HG02759 (cell line): ENCODE results near the gene UCP2.
A peak's percentile ranks its signal among the peaks of the same experiment; 100 is the strongest.
"Not testable (repeated sequence)": the region's sequence is repeated elsewhere in the genome, so short reads cannot be mapped to it uniquely, and the experiment has no call there.

Experiments used
- ATAC-seq: cut with Tn5 transposase; IDR thresholded peaks from one replicate; pipeline ENCODE4 v1.9.1; 2021; ENCODE audit warnings: mild to moderate bottlenecking, moderate library complexity; ENCODE audit not compliant: unreplicated experiment

The UCP2 gene

DNA sequence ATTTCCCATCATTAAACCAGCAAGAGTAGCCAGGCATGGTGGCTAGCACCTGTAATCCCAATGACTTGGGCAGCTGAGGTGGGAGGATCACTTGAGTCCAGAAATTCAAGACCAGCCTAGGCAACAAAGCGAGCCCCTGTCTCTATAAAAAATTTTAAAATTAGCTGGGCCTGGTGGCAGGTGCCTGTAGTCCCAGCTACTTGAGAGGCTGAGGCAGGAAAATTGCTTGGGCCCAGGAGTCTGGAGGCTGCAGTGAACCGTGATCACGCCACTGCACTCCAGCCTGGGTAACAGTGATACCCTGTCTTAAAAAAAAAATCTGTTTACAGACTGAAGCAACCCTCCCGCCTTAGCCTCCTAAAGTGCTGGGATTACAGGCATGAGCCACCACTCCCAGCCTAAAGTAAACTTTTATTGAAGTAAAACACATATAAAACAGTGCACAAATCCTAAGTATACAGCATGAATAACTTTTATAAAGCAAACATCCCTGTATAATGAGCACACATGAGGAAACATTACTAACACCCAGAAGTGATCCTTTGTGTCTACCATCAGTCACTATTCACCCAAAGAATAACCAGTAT lies 13.6 kb upstream of the UCP2 start:
- ATAC-seq = no peak

DNA sequence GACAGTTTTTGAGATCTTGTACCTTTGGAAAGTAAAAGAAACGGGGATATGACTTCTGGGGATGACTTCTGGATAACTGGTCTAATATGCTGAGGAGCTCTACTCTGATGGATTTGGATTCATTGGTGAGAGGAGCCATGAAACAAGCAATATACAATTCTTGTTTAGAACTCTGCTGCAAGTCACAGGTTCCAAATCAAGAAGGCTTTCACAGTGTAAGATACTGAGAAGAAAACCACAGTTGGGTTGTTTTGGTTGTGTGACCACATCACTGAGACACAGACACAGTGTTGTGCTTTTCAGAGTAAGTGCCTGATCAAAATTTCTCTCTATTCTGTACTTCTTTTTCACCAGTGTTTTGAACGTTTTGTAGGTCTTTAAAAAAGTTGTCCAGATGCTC lies 13.1 kb upstream of the UCP2 start:
- ATAC-seq = no peak

DNA sequence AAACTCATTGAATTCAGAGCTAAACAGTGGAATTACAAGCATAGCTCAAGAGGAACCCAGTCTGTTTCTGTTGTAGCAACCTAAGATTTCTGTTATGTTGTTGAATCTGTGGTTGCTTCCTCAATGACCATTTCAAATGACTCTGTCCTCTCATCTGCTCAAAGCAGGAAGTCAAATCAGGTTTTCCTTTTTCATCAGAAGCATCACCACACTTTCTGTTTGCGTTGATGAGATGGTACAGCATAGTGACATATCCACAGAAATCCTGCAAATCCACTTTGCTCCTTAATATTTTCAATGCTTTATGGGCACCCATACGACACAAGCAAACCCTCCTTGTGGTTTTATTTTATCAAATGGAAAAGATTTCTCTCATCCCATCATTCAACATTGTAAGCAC lies 12.6 kb upstream of the UCP2 start:
- peak; percentile 52 for ATAC-seq

DNA sequence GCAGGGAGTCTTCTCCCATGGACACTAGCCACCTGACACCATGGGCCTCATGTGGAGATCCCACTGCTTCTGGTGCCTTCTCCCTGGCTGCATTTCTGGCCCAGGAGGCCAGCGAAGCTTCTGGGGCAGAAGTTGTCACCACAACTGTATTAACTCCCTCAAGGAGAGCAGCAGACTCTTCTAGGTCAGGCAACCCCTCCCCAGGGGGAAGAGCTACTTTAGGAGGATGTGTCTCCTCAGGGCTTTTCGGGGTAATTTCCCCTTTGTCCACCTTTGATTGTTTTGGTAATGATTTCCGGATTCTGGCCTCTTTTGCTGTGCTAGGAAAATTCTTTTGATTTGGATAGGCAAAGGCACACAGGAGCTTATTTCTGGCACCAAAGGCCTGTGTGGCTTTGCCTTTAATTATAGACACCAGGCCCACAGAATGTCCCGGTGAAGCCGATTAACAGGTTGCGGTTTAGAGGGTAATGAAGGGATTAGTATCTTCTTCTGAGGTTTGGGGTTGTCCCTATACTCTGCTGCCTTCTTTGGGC lies 8.9 kb upstream of the UCP2 start:
- ATAC-seq = peak; percentile 52

DNA sequence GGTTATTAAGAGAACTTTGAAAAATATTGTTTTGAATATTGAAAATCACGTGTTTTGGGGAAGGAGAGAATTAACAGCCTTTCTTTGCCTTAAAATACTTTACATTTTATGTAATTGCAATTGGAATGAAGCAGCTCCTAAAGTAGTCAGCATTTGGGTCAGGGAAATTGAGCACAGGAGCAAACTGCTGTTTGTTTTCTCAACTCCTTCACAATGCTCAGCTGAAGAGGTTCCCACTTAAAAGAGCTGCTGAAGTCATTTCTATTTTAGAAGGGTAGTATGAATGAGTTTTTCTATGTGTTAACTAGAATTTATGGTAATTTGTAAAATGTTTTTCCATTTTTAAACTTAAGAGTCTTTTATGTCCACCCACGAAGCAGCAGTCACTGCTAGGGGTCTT lies 8.1 kb upstream of the UCP2 start:
- no peak for ATAC-seq

DNA sequence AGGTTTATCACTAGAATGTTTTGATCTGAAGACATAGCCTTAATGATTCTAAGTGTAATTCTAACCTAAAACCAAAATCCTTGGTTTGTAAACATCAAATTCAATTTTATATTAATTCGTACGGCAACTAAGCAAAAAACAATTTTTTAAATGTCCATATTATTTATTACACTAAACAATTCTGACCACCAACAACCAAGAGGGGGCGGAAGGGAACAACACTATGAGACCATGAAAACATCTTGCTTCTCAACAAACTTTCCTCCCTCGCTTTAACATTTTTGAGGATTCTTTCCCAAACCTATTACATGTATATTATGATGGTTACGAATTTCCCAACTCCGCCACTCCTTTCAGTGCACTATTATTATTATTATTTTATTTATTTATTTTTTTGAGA lies 6.5 kb upstream of the UCP2 start:
- ATAC-seq = no peak

DNA sequence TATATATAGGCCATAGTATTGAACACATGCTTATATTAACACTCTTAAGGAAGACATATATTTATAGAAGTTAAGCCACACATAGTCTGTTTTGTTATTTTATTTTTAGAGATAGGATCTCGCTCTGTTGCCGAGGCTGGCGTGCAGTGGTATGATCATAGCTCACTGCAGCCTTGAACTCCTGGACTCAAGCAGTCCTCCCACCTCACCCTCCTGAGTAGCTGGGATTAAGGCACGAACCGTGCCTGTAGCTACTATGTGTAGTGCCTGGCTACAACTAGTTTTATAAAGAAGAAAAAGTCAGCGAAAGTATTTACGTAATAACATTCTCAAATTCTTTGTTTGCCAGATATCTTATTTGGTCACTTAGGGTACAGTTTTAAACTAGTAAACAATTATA lies 5.6 kb upstream of the UCP2 start:
- no peak for ATAC-seq

DNA sequence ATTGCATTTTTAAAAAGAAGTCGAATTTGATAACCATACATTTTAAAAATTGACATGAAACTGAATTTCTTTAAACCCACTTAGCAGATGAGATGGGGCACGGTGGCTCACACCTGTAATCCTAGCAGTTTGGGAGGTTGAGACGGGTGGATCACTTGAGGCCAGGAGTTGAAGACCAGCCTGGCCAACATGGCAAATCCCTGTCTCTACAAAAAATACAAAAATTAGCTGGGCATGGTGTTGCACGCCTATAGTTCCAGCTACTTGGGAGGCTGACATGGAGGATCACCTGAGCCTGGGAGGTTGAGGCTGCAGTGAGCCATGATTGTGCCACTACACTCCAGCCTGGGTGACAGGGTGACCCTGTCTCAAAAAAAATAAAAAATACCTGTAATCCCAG lies 3.0 kb upstream of the UCP2 start:
- ATAC-seq = not testable (repeated sequence)

DNA sequence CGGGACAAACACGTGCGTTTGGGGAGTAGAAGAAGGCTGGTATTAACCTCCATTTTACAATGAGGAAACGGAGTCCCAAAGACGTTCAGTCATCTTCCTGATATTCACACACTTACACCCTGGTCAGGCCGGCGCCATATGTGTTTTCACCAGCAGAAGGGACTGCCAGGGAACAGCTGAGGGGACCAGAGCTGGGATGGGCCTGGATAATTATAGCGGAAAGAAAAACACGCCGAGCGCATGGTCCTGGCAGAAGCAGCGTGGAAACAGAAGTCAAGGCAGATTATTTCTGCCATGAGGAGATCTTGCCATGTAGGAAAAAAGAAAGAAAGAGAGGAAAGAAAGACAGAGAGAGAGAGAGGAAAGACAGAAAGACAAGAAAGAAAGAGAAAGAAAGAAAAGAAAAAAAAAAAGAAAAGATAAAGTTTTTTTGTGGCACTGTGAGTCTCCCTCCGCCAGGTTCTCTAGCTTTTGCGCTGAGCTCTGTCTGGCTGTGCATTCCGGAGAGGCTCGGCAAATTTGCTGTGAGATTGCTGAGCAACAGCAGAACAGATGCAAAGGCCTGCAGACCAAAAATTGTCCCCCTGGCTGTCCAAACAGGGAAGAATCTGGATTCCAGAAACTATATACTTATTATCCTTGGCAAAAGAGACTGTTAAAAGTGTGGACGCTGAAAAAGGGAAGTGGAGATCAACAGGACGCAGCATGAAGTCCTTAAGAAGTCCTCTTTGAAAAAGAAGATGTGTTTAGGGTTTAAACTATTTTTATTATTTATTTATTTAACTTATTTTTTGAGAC lies 1.3 kb upstream of the UCP2 start:
- ATAC-seq = no peak

DNA sequence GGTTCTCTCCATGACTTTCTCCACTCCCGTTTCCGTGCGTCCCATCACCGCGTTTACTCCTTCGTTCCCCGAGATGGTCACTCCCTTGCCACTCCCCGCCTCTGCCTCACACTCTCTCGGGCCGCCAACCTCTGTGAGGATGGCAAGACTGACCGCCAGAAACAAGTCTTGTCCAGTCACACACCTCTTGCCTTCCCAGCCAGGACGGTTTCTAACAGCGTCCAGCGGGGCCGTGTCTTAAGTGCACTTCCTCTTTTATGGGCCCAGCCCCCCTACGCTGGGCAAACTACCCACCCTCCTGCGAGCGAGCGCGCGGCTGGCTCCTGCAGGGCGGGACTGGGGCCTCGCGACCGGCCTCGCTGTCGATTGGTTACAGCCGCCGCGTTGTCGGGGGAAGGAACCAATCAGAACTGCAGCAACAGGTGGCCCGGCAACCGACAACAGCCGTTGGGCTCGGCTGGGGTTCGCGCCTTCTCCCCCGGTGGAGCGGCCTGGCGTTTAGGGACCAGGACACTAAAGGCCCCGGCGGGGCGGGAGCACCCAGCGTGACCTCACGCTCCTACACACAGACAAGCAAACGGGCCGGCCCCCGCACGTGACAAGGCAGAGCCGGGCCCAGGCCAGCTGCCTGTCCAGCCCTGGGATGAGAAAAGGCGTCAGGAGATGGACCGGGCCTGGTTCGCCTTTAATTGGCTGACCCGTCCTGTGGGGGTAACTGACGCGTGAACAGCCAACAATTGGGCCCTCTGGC lies 522 bp upstream of the UCP2 start:
- ATAC-seq = peak; percentile 80

DNA sequence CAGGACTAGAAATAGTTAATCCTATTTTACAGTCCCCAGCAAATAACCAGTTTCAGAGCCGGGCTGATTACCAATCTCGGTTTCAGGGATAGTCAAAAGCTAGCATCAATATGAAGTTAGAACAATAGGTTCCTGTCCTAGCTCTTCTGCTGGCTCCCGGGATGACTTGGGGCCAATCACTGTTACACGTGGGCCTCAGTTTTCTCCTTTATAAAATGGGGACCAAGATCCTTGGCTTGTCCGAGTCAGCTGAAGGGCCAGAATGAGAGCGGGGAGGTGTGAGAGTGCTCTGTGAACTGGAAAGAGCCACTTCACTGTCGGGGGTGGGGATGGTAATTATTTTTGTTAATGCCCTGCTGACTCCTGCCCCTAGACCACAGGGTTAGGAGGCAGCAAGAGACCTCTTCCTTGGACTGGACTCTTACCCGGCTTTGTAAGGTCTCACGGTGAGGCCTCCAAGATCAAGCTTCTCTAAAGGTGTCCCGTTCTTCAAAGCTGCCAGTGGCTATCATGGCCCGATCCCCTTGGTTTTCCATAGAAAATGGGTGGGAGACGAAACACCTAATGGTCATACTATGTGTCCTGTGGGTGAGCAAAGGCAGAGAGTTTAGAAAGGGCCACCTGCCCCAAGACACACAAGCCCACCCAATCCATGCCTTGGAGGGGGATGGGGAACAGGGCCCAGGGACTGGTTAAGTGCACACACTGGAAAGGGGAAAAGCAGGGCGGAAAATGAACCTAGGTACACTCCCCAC lies 1.4 kb downstream of the UCP2 start:
- ATAC-seq = no peak

DNA sequence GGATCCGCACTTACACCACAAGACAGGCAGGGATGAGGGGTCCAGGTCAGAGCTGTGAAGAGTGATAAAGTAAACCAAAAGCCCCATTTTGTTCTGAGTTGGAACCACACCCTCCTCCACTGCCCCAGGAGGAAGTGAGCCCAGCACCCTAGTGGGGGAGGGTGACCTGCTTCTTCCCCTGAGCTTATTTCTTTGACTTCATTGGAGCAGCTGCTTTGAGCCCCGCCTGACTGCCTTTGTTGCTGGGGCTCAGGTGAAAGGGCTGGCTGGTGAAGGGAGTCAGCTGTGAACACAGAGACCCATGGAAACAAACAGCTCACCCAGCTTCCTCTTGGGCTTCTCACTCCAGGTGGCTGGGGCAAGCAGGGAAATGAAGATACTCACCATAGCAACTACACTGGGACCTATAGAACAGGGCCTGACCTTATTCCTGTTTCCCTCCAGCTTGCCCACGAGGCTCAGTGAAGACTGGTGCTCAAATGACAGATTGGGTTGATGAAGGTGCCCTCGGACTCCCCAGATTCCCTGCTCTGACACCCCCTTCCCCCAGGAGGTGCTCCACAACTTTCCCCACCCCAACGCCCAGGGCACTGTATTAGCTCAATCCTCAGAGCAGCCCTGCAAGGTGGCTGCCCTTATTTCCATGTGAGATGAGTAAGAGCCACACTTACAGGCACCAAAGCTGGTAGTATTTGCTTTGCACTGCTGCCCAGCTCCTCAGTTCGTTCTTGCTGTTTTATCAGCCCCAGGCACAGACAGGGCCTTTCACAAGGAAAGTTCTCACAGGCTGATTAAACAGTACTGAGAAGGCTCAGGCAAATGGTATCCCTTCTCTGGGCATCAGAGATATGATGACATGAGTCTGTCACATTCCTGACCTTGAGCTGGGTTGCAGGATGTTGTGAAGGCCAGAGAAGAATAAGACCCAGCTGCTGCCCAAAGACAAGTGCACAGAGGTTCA lies 2.4 kb downstream of the UCP2 start:
- peak; percentile 53 for ATAC-seq

DNA sequence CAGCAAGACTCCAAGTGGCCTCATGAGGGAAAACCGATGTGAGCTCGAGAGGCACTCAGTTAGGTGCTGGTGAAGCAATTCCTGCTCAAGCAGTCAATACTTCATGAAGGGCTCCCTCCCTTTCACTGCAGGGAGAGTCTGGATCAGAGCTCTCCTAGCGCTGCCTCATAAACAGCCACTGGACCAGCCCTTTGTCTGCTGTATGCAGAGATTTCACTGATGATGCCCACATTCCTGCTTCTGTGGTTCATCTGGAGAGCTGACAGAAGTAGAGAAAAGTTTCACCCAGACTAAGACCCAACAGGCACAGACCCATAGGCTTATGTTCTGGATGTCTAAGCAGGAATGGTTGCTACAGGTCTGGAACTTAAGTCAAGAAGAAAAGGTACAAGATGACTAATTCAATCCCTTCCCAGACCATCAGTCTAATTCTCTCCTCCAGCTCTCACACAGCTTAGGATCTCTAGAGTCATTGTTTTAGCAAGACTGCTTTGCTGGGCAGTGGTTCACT lies 4.0 kb downstream of the UCP2 start:
- no peak for ATAC-seq

DNA sequence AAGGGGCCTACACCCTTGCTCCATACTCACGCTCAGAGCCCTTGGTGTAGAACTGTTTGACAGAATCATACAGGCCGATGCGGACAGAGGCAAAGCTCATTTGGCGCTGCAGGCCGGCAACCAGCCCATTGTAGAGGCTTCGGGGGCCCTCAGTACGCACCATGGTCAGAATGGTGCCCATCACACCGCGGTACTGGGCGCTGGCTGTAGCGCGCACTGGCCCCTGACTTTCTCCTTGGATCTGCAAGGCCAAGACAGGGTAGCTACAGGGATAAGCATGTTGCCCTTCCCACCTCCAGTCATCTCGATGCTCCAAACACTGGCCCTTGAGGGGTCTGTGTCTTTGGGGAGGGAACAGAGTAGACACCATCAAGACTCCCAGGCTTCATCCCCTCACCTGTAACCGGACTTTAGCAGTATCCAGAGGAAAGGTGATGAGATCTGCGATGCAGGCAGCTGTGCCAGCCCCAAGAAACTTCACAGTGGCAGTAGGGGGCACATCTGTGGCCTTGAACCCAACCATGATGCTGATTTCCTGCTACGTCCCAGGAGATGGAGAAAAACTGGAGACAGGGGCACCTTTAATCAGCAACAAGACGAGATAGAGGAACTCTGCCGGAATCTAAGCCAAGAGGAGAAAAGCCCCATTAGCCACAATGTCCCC lies 4.7 kb downstream of the UCP2 start:
- no peak for ATAC-seq

DNA sequence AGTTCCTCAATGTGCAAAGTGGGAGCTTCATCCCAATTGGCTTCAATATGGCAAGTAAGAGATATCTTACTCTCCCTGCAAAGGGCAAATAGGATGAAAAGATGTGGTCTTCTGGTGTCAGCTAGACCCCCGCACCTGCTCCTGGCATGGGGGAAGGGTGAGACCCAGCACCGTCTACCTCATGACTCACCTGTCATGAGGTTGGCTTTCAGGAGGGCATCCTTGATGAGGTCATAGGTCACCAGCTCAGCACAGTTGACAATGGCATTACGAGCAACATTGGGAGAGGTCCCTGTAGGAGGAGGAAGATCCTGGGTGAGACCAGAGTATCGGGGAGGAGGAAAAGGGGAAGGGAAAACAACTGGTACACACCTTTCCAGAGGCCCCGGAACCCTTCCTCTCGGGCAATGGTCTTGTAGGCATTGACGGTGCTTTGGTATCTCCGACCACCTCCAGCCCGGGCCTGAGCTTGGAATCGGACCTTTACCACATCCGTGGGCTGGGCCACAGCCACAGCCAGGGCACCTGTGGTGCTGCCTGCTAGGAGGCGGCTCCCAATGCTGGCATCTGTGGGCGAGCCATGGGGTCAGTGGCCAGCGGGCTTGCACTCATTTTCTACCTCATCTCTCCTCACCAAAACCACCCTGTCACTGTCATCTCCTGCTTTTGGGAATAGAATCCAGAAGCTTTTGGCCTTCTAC lies 6.0 kb downstream of the UCP2 start:
- no peak for ATAC-seq

DNA sequence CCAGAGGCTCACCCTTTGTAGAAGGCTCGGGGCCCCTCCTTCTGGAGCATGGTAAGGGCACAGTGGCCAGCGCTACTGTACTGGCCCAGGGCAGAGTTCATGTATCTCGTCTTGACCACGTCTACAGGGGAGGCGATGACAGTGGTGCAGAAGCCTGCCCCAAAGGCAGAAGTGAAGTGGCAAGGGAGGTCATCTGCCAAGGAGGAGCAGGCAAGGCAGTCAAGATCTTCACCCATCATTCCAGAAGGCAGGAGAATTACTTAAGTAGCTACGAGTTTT lies 7.2 kb downstream of the UCP2 start:
- no peak for ATAC-seq

DNA sequence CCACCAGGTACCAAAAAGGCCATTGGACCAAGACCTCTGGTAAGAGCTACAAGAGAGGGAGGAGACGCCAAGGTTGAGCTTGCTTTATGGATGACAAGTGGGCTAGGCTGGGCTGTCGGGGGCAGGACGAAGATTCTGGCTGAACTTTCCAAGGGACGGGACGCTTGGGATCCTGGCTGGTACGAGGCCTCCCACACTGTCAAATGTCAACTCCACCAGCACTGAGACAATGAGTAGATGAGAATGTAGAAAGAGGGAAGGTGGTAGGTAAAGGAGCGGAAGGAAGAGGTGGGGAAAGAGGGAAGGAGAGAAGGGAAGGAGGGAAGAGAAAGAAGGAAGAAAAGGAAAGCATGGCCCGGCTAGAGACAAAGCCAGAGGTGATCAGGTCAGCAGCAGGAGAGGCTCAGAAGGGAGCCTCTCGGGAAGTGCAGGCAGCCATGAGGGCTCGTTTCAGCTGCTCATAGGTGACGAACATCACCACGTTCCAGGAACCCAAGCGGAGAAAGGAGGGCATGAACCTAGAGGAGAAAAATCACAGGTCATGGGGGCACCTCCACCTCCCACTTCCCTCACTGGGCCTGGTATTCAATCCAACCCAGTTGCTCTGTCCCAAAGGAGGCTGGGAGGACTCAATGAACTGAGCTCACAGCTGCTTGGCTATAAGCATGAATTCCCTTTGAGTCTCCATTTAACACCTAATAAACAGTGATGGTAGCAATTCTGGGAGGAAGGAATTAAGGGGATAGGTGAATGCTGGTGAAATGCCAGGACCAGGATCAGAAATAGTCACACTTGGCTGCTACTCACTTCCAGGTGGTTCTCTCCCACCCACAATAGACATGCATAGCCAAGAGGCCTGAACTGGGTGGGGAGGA lies 7.8 kb downstream of the UCP2 start:
- ATAC-seq = no peak
